GM12878 (cell line): ENCODE data around the gene EIF5B. TPM values are rescaled to one million over a fixed set of nuclear protein-coding genes. Genes with fewer than 3 reads are reported as not detected.
A peak's percentile ranks its signal among the peaks of the same experiment; 100 is the strongest.

Experiments used
- ATF2 ChIP-seq: IDR thresholded peaks from 2 replicates; pipeline ENCODE4 v1.6.1; 2012; ENCODE audit warnings: low read length, inconsistent platforms
- CBX3 ChIP-seq: fragments of 200-600 bp; sonication (generic); IDR thresholded peaks from 2 replicates; pipeline ENCODE4 v1.6.1; 2016; ENCODE audit warnings: low read depth, borderline replicate concordance
- CBX5 ChIP-seq: sonication (generic); IDR thresholded peaks from 2 replicates; pipeline ENCODE4 v1.6.1; 2016; ENCODE audit warnings: low read depth, moderate library complexity, mild to moderate bottlenecking, inconsistent platforms
- E4F1 ChIP-seq: fragments of 450-650 bp; IDR thresholded peaks from 2 replicates; pipeline ENCODE4 v1.6.1; 2018; ENCODE audit warnings: borderline replicate concordance, mild to moderate bottlenecking; ENCODE audit not compliant: partially characterized antibody
- EED ChIP-seq: sonication (generic); IDR thresholded peaks from 2 replicates; pipeline ENCODE4 v1.6.1; 2016; ENCODE audit warnings: antibody characterized with exemption, low read depth
- EGR1 ChIP-seq, 2 experiments: IDR thresholded peaks; 1 replicate in 1 of 2; 2 replicates in 1 of 2; pipeline ENCODE4 v1.6.1; 2011 to 2012; ENCODE audit warnings: low read depth in 2 of 2, low read length in 2 of 2, borderline replicate concordance in 1 of 2, mild to moderate bottlenecking in 1 of 2, moderate library complexity in 1 of 2
- FOXK2 ChIP-seq: fragments of 450-650 bp; IDR thresholded peaks from 2 replicates; pipeline ENCODE4 v1.6.1; 2017; ENCODE audit warnings: mild to moderate bottlenecking, moderate library complexity
- IKZF1 ChIP-seq: fragments of 450-650 bp; conservative IDR thresholded peaks from 2 replicates; pipeline ENCODE4 v1.6.1; 2017; ENCODE audit warnings: antibody characterized with exemption, mild to moderate bottlenecking
- NBN ChIP-seq: fragments of 450-650 bp; IDR thresholded peaks from 2 replicates; pipeline ENCODE4 v1.6.1; 2016
- NFIC ChIP-seq: IDR thresholded peaks from 2 replicates; pipeline ENCODE4 v1.6.1; 2012; ENCODE audit warnings: low read depth, mild to moderate bottlenecking, inconsistent platforms, low read length, moderate library complexity
- RCOR1 ChIP-seq: conservative IDR thresholded peaks from 2 replicates; pipeline ENCODE4 v1.6.1; 2012; ENCODE audit warnings: low read depth, low read length, improper control_type of control experiment
- RUNX3 ChIP-seq: IDR thresholded peaks from 2 replicates; pipeline ENCODE4 v1.6.1; 2012; ENCODE audit warnings: low read length, inconsistent platforms
- ZNF384 ChIP-seq: IDR thresholded peaks from 2 replicates; pipeline ENCODE4 v1.6.1; 2012; ENCODE audit warnings: low read depth, mild to moderate bottlenecking, low read length, improper control_type of control experiment, borderline replicate concordance
- polyA plus RNA-seq, 11 experiments: library from polyadenylated mRNA; depleted of rRNA in 4 of 11; unstranded in 6 of 11; stranded (reverse) in 5 of 11; fragments of >200 nt; fragmentation: Nextera tagmentation in 4 of 11; fragmentation: Illumina TruSeq in 1 of 11; extraction: Ambion mirVana in 4 of 11; extraction: Trizol in 1 of 11; gene quantifications; 1 replicate in 1 of 11; 2 replicates in 10 of 11; pipeline versions ENCODE4 v1.2.1 to v1.2.3, GENCODE V29; 2011 to 2016; ENCODE audit warnings: inconsistent platforms in 2 of 11, missing spikeins in 2 of 11, low read depth in 1 of 11
- total RNA-seq, 4 experiments: library from RNA; depleted of rRNA in 3 of 4; stranded (reverse); fragments of >200 nt in 3 of 4; fragmentation: Illumina TruSeq in 1 of 4; extraction: Trizol in 1 of 4; gene quantifications; 2 replicates each; pipeline versions ENCODE4 v1.2.1 to v1.2.3, GENCODE V29; 2013 to 2021
- TF ChIP-seq, protein P1 (sequence below): fragments of 450-650 bp; formaldehyde crosslinking; IDR thresholded peaks from 2 replicates; pipeline ENCODE4 v1.5.0; 2022; ENCODE audit warnings: mild to moderate bottlenecking, missing genetic modification characterization

Gene EIF5B
- total and polyA plus RNA-seq, 10 of the 15 experiments (the other 5 are each of a cell fraction or from before 2014, with no cell fraction given): 21.7 to 119 (median 40.8) TPM

DNA sequence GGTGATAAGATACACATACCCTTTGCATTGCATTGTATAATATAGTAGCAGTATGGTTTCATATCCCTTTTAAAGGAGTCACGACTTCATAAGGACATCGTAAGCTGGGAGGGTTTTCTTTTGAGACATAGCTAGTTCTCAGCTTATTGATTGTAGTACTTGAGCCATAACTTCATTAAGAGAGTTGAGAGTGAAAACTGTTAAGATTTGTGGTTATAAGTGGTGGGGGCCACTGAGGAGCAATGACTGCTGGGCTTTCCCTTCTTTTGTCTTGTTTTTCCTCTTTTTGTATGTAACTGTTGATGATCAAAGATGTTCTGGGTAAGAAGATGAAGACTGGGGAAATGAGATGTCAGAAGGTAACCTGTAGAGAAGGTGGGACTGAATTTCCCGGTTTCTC lies 11.0 kb downstream of the EIF5B start (continued):
- TF ChIP-seq ZNF384: no peak
- TF ChIP-seq CBX5: no peak
- no peak for TF ChIP-seq EED
- peak; percentile 37; the same call in 1 of the 2 replicates for TF ChIP-seq IKZF1
- peak; percentile 33; the same call in 1 of the 2 replicates for TF ChIP-seq ATF2
- TF ChIP-seq EGR1 (IDR thresholded peaks at IDR 0.05; ENCODE audit: borderline replicate concordance in 1 of 2, low read depth in 2 of 2, low read length in 2 of 2): no peak
- TF ChIP-seq FOXK2: no peak
- TF ChIP-seq RUNX3: peak; percentile 94
- no peak for TF ChIP-seq E4F1
- no peak for TF ChIP-seq NBN
- TF ChIP-seq, protein P1, sequence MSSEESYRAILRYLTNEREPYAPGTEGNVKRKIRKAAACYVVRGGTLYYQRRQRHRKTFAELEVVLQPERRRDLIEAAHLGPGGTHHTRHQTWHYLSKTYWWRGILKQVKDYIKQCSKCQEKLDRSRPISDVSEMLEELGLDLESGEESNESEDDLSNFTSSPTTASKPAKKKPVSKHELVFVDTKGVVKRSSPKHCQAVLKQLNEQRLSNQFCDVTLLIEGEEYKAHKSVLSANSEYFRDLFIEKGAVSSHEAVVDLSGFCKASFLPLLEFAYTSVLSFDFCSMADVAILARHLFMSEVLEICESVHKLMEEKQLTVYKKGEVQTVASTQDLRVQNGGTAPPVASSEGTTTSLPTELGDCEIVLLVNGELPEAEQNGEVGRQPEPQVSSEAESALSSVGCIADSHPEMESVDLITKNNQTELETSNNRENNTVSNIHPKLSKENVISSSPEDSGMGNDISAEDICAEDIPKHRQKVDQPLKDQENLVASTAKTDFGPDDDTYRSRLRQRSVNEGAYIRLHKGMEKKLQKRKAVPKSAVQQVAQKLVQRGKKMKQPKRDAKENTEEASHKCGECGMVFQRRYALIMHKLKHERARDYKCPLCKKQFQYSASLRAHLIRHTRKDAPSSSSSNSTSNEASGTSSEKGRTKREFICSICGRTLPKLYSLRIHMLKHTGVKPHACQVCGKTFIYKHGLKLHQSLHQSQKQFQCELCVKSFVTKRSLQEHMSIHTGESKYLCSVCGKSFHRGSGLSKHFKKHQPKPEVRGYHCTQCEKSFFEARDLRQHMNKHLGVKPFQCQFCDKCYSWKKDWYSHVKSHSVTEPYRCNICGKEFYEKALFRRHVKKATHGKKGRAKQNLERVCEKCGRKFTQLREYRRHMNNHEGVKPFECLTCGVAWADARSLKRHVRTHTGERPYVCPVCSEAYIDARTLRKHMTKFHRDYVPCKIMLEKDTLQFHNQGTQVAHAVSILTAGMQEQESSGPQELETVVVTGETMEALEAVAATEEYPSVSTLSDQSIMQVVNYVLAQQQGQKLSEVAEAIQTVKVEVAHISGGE (CRISPR knock-in tag): no peak
- TF ChIP-seq NFIC: peak; percentile 47; the same call in 1 of the 2 replicates
- no peak for TF ChIP-seq CBX3
- 0 out of 2 replicates have a peak, but pooled peaks have one; percentile 57 for TF ChIP-seq RCOR1
- TF ChIP-seq, all 136 proteins: peak for 18
